HL-60/S4 treated with phorbol 12-myristate 13-acetate at 8.2 ng/mL for 4 days and 3 days (cell line): ENCODE measurements around the gene CLDN20.
"Not testable (repeated sequence)": the region's sequence is repeated elsewhere in the genome, so short reads cannot be mapped to it uniquely, and the experiment has no call there.

Experiments used
- in situ Hi-C: fragments of 300-500 bp; cut with MboI; formaldehyde crosslinking; loops from 2 replicates; pipeline ENCODE4 v1.15.0; 2022; ENCODE audit warnings: low sequenced_read_pairs

The CLDN20 gene

DNA sequence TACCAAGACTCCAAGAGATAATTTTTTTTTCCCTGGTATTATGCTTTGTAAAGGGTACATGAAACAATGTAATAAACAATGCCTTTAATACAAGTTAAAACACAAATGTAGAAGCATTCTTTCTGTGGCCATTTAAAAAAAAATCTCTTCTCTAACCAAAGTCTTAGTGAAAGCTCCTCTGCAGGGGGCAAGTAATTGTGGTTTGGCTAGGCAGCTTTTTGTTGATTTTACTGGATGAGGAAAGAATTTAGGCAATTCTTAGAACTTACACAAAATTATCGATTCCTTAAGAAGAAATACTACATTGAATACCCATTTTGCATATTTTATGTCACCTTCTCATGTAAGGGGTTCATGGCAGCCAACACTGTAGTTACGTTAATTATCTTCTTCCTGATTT lies 38.1 kb downstream of the CLDN20 start:
- in situ Hi-C loops, result no loop called here

DNA sequence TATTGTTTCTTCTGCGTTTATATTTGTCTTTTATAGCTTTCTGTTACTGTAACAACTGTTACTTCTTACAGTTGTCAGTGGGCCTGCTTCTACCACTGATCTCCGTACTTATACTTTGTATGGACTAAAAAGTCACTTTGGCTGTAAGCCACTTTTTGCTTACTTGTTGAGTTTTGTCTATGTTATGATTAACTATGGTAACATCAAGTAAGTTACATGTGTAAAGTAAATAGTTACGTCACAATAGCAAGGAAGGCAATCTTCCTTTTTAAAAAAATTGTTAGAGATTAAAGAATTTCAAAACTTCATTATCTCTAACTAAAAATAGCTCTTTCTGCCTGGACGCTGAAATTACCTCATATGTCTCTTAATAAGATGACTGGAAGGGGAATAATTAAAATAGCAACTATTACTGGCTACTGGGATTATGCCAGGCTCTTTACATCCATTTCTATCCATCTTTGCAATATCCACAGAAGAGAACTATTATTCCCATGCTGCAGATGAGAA lies 39.6 kb downstream of the CLDN20 start:
- in situ Hi-C loops, result no loop called here

DNA sequence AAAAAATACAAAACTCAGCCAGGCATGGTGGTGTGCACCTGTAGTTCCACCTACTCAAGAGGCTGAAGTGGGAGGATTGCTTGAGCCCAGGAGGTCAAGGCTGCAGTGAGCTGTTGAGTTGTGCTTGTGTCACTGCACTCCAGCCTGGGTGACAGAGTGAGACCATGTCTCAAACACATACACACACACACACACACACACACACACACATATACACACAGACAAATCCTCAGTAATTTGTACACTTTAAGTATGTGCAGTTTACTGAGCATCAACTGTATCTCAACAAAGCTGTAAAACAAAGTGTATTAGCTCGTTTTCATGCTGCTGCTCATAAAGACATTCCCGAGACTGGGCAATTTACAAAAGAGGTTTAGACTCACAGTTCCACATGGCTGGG lies 43.1 kb downstream of the CLDN20 start:
- in situ Hi-C loops, result no loop called here

DNA sequence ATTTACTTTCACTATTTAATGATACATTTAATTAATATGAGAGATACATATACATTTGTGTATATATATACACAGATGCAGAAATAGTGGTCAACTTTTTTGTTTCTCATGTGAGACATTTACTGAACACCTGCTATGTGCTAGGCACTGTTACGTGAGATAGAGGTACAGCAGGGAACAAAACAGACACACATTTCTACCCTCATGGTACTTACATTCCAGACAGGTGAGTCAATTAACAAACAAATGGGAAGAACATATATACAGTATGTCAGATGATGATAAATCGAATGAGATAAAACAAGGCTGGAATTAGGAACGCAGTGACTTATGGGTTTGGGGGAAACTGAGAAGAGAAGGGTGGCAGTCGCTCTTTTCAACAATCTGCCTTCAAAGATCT lies 45.3 kb downstream of the CLDN20 start:
- in situ Hi-C loops, result no loop called here

DNA sequence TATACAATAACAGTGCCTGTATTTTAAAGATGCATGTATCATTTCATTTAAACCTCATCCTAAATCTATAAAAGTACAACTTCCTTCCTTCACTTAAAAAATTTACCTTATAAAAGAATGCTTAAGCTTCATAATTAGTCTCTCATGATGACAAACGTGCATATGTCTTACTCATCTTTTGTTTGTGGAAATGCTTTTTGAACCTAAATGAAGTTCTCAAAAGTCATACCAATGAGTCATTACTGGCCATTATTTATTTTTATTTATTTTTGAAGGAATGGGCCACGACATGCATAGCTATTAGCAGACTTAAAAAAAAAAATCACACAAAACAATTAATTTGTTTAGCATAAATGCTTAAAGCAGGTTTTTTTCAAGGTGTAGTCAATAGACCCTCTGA lies 46.8 kb downstream of the CLDN20 start:
- in situ Hi-C loops, result no loop called here

DNA sequence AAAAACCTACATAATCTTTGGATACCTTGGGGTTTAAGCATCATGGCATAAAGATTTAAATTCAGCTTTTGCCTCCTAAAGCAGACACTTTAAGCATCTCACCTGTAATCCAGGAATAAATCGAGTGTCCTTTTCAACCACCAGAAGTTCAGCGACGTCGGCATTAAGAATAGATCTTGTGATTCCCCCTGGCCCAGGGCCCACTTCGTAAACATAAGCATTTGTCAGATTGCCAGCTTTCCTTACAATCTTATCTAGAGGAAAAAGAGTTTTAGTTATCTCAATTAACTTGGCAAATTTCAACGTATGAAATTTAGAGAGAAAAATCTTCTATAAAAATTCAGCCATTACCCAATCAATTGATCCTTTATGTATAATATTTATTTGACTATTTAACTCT lies 47.3 kb downstream of the CLDN20 start:
- in situ Hi-C loops, result no loop called here

DNA sequence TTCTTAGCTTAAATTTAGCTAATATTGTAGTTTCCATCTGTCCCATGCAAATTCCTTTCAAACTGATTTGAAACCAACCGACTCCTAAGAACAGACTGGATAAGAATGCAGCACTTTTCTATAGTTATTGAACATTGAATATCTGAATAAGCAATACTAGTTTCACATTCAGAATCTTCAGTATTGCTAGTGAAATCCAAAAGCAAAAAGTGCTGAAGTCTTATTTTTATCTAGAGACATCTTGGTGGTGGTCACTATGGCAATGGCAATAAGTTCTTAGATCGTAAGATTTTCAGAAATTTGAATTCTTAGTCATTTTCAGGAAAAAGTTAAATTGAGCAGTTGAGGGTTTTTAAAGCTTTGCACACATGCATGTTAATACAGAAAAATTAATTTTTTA lies 47.8 kb downstream of the CLDN20 start:
- in situ Hi-C loops, result no loop called here

DNA sequence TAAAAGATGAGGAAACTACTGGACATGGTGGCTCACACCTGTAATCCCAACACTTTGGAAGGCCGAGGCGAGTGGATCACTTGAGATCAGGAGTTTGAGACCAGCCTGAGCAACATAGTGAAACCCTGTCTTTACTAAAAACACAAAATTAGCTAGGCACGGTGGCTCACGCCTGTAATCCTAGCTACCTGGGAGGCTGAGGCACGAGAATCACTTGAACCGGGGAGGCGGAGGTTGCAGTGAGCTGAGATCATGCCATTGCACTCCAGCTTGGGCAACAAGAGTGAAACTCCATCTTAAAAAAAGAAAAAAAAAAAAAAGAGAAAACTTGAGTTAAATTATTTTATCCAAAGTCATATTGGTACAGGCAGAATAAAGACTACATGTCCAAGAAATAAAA lies 49.1 kb downstream of the CLDN20 start:
- in situ Hi-C loops, result not testable (repeated sequence)

DNA sequence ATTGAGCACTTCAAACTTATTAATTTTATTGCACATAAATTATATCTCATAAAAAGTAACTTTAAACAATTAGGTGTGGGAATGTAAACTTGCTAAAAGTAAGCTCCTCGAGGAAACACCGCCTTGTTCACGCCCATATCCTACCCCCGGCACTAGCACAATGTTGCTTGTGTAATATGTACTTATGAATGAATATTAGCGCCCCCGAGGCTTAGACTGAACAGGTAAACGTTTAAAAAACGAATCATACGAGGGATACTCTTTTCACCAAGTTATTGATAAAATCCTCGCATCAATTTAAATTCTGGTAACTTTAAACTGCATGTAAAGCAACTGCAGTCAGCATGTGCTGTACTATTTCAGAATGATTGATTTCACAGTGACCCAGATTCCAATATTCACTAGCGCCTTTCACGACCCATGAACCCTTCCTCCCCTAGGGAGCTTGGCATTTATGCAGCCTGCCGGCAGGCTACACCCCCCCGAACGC lies 49.8 kb downstream of the CLDN20 start:
- in situ Hi-C loops, result no loop called here

DNA sequence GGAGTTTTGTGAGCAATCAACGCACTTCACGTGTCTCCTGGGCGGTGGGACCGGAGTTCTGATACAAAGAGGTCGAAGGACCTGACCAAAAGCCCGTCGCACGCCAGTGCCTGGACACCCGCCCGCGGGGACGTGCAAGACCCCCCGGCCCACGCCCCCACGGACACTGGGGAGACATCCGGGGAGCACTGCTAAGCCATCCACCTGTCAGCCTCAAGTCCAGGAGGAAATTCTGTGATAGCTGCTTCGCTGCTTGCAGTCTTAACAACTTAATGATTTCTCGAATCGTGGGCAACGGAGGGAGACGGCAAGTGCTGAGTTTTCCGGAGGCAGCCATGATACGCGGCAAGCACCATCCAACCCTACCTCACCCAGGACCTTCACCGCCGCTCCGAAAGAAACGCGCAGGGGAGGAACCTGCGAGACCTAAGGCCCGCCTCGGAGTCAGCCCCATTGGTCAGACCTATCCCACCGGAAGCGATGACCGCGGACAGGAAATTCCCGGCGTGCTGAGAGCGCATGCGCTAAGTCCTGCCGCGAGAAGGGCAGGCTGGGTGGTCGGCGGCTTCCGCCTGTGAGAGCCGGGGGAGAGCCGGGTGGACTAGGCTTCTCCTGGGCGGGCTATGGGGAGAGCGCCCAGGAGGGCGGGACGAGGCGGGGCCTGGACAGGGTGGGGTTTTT lies 50.4 kb downstream of the CLDN20 start, which contains the start of gene TFB1M:
TFB1M (minus strand) TSS at position 393 of the 681 bp plus-strand sequence; CDS start at position 337, 56 bp downstream.
- in situ Hi-C loops, result no loop called here

DNA sequence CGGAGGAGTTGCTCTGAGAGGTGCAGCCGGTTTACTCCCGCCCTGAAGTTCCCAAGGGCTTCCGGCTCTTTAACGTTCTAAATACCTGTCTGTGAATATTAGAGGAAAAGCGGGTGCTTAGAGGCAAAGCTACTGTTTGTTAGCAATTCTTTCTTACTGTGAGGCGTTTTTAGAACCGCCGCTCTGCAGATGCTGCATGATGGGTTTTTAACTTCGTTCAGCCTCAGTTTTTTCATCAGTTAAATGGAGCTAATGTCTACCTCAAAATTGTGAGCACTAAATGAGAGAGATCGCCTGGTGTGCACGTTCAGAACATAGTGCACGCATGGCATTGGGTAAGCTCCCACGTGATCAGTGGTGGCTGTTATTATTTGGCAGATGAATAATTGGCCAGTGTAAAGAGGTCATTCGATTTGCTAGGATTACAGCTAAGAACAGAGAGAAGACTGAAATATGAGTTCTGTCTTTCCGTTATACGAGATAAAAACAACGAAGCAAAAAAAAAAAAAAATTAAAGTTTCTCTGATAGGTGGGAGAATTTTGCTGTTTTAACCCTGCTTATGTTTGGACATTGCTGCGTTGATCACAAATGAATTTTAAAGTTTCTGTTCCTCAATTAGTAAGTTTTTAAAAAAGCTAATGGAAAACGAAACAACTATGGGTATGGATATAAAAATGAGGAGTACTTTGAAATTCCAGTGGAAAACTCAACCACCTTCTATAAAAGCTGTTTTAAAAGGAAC lies 51.1 kb downstream of the CLDN20 start:
- in situ Hi-C loops, result no loop called here

DNA sequence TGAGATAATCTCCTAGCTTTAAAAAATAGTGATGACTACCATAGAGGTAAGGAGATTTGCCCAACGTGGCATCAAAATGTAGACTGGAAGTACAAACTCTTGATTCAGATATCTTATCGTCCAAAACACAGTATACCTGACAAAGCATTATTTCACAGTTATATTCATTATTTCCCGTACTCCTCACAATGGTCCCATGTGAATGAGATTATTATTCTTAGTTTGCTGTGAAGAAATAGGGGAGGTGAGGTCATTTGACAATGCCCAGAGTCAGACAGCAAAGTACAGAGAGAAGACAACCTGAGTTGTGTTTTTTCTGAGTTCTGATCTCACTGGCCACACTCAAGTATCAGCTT lies 51.7 kb downstream of the CLDN20 start:
- in situ Hi-C loops, result no loop called here

DNA sequence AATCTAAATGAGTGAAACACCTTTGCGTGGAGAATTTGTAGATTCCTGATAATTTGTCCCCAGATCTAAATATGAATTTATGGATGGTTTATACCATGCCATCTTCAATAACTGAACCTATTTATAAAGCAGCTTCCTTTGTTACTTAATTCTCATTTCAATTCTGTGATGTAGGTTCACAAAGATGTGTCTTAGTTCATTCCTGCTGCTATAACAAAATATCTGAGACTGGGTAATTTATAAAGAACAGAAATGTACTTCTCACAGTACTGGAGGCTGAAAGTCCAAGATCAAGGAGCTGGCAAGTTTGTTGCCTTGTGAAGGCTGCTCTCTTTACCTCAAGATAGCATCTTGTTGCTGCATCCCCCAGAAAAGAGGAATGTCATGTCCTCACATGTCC lies 52.6 kb downstream of the CLDN20 start:
- in situ Hi-C loops, result no loop called here

DNA sequence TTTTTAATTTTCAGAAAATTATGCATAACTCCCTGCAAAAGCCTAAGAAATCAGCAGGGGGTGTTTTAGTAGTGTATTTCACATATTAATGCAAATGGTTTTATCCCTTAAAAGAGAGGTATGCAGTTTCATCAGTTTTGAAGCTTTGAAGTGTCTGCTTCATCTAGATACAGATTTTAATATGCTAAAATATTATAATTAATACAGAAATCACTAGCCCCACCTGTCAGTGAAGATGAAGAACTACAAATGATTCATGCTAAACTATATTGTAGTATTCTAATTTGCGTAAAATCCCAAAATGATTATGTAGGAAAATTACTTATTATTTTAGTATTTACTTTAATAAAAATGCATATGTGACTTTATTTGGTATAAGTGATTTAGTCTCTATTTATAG lies 53.4 kb downstream of the CLDN20 start:
- in situ Hi-C loops, result no loop called here

DNA sequence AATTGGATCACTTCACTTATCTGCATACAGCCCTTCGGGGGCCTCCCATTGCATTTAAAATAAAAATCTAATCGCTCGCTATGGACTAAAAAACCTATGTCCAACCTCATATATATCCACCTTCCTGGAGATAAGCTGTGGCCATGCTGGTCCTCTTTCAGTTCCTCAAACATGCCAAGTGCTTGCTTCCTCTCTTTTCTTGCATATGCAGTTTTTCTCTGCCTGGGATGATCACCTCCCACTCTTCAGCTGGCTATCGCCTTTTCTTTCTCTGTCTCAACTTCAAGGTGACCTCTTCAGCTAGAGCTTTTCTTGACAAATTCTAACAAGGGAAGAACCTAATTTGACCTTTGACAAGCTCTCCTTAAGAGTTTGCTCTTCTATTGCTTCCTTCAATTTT lies 56.1 kb downstream of the CLDN20 start:
- in situ Hi-C loops, result no loop called here

DNA sequence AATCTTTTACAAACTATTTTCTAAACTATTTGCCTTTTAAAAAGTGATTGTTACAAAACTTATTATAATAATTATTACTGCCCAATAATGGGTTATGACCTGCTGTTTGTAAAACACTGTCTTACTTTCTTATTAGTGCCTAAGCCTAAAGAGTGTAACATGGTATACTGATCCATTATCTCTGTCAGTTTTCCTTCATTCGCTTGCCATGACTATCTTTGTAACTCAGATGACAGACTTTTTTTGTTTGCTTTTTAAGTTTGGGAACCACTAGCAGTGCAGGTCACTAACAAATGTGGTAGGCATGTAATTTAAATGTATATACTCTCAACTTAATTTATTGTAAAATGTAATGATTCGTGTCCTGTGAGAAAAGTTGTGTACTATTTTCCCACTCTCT lies 60.4 kb downstream of the CLDN20 start:
- in situ Hi-C loops, result no loop called here

DNA sequence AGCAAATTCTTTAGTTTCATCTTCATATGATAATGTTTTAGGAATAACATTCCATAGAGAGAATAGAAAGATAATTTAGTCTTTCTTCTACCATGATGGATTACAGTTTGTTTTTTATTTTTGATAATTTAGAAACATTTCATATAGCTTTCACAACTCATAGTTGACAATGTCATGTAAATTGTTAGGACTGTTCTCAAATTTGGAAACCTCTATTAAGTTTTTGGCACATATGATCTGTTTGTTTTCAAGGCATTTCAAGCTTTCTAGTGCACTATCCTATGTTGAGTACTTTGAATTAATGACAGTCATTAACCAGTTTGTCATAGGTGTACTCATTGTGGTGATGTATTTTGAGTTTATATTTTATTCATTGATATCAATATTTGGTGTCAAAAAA lies 61.2 kb downstream of the CLDN20 start:
- in situ Hi-C loops, result no loop called here

DNA sequence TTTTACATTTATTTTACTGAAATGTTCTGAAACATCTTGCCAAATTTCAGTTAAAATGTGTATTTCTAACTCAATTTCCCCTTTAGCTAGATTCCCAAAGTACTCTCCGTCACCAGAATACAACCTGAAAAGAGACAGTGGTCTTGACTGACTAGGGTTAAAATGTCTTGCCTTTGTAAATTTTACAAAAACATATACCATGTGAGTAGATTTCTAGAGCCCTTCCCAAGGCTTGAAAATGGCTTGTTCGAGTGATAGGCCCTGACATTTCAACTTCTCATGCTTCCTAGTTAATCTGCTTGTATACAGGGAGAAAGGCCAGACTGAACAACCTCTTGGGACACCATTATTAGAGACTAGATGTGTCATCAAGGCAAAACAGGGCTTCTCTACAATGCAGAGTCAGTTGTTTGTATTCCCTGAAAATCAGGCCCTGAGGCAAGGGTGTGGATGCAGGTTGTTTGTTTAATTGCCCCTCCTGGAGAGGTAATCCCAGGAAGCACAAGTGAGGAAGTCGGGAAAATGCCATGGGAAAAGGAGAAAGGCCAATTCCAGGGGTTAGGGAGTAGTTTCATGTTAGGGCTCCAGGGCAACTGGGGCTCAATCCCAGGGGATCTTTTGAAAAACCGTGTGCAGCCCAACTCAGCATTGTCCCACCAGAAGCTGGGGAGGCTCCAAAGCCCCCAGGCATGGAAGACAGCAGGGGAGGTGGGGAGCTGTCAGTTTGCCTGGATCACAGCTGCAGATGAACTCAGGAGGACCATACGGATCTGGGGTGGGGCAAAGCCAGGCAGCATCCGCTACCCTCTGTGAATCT lies 62.1 kb downstream of the CLDN20 start:
- in situ Hi-C loops, result no loop called here
